ENCODE measurements around the gene ATP6V1C2.

ATP6V1C2 gene

DNA sequence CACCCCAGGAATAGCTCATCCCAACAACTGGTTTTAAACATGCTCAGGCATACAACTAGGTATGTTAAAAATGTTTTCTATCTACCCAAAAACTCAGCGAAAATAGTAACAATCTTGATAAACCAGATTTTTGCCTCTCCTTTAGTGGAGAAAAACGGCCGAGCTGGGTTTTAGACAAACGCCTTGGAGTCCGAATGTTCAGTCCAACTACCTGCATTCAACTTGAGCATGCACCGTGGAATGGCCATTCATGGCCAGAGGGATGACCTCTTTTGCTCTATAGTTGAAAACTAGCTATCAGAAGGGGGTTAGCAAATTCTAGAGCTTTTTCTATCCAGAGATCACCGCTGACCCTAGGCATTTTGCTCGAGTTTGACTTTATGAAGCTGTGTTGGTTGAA, 60.3 kb downstream of the ATP6V1C2 start:
- H3K9me3 ChIP-seq (ENCODE audit: control insufficient read depth in 5 of 5, low read length in 5 of 5), result no peaks in the 10 kb centered on the region
- no peaks in the 10 kb centered on the region for H3K4me1 ChIP-seq (ENCODE audit: control insufficient read depth in 5 of 5, insufficient read depth in 5 of 5, low read length in 5 of 5)
- H3K27ac ChIP-seq (ENCODE audit: low read depth, low read length), result no peak overlapping the region
- no peaks in the 10 kb centered on the region for H3K27me3 ChIP-seq (ENCODE audit: control insufficient read depth in 5 of 5, insufficient read depth in 4 of 5, low read length in 5 of 5)
- H3K4me3 ChIP-seq (ENCODE audit: low read depth in 1 of 5, low read length in 5 of 5), result no peak overlapping the region
- no peak overlapping the region for H3K9ac ChIP-seq (ENCODE audit: low read length in 5 of 5)
- peaks cover 21 to 92% (median 72%) of the 10 kb centered on the region in 5 donors for H3K36me3 ChIP-seq (ENCODE audit: control insufficient read depth in 5 of 5, insufficient read depth in 5 of 5, low read length in 5 of 5)

DNA sequence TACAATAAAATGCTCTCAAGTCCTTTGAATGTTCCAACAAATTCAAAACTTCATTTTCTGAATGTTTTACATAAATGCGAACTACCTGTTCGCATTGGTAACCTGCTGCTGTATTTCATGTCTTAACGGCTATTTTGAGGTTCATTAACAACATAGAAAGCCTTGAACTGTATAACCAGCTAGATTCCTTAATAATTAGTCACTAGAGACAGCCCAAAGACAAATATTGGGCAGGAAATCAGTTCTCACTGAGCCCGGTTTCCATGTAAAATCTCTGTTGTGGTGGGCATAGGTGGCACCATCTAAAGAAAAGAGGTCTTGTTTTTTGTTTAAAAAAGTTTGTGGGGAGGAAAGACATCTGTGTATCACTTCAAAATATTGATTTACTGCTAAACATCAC, 62.0 kb downstream of the ATP6V1C2 start:
- Histone ChIP-seq H3K4me1 (ENCODE audit: control insufficient read depth in 5 of 5, insufficient read depth in 5 of 5, low read length in 5 of 5) (no peaks in the 10 kb centered on the region), H3K36me3 (ENCODE audit: control insufficient read depth in 5 of 5, insufficient read depth in 5 of 5, low read length in 5 of 5) (peaks cover 24 to 92% (median 80%) of the 10 kb centered on the region in 5 donors)

DNA sequence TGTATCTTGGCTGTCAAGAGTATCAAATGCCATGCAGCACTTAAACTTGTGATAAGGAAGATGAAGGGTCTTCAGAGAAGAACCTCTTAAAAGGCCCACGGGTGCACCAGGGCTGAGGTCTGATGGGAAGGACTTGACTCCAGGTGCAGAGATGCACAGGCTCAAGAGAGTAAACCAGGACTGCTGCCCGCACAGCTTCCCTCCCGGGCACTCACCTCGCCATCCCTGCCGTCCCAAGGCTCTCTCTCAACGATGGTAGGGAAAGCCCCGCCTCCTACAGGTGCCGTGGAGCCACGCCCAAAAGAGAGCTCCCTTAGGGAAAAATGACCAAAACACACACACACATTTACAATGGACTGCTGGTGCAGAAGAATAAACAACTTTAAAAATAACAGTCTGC, 63.3 kb downstream of the ATP6V1C2 start:
- Histone ChIP-seq H3K4me1 (ENCODE audit: control insufficient read depth in 5 of 5, insufficient read depth in 5 of 5, low read length in 5 of 5) (no peaks in the 10 kb centered on the region), H3K9me3 (ENCODE audit: control insufficient read depth in 5 of 5, low read length in 5 of 5) (no peaks in the 10 kb centered on the region), H3K4me3 (ENCODE audit: low read depth in 1 of 5, low read length in 5 of 5) (no peak overlapping the region), H3K27me3 (ENCODE audit: control insufficient read depth in 5 of 5, insufficient read depth in 4 of 5, low read length in 5 of 5) (no peaks in the 10 kb centered on the region), H3K36me3 (ENCODE audit: control insufficient read depth in 5 of 5, insufficient read depth in 5 of 5, low read length in 5 of 5) (peaks cover 31 to 99% (median 89%) of the 10 kb centered on the region in 5 donors), H3K9ac (ENCODE audit: low read length in 5 of 5) (no peak overlapping the region), H3K27ac (ENCODE audit: low read depth, low read length) (no peak overlapping the region)

More for the DNA sequence above, 62.0 kb downstream of the ATP6V1C2 start:
- no peak overlapping the region for H3K4me3 ChIP-seq (ENCODE audit: low read depth in 1 of 5, low read length in 5 of 5)
- H3K27me3 ChIP-seq (ENCODE audit: control insufficient read depth in 5 of 5, insufficient read depth in 4 of 5, low read length in 5 of 5), result no peaks in the 10 kb centered on the region
- H3K9ac ChIP-seq (ENCODE audit: low read length in 5 of 5), result no peak overlapping the region
- no peak overlapping the region for H3K27ac ChIP-seq (ENCODE audit: low read depth, low read length)
- H3K9me3 ChIP-seq (ENCODE audit: control insufficient read depth in 5 of 5, low read length in 5 of 5), result no peaks in the 10 kb centered on the region

DNA sequence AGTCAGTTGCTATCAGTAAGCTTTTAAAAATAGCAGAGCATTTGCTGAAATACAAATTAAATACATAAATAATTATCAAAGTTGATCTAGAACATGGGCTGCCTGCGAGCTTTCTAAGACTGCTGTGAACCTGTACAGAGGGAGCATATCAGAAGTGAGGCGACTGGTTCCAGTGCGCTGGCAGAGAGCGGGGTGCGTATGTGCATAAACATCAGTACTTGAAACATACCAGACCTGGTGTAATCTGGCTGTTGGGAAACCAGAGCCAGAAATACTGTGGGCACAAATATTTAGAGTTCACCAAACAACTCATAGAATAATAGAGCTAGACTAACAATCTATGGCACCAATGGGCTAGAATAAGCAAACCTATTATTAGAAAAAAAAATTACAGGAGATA, 63.8 kb downstream of the ATP6V1C2 start:
- Histone ChIP-seq H3K27ac (ENCODE audit: low read depth, low read length) (no peak overlapping the region), H3K36me3 (ENCODE audit: control insufficient read depth in 5 of 5, insufficient read depth in 5 of 5, low read length in 5 of 5) (peaks cover 33 to 98% (median 89%) of the 10 kb centered on the region in 5 donors), H3K4me1 (ENCODE audit: control insufficient read depth in 5 of 5, insufficient read depth in 5 of 5, low read length in 5 of 5) (no peaks in the 10 kb centered on the region), H3K9ac (ENCODE audit: low read length in 5 of 5) (no peak overlapping the region), H3K4me3 (ENCODE audit: low read depth in 1 of 5, low read length in 5 of 5) (no peak overlapping the region), H3K9me3 (ENCODE audit: control insufficient read depth in 5 of 5, low read length in 5 of 5) (no peaks in the 10 kb centered on the region), H3K27me3 (ENCODE audit: control insufficient read depth in 5 of 5, insufficient read depth in 4 of 5, low read length in 5 of 5) (no peaks in the 10 kb centered on the region)

DNA sequence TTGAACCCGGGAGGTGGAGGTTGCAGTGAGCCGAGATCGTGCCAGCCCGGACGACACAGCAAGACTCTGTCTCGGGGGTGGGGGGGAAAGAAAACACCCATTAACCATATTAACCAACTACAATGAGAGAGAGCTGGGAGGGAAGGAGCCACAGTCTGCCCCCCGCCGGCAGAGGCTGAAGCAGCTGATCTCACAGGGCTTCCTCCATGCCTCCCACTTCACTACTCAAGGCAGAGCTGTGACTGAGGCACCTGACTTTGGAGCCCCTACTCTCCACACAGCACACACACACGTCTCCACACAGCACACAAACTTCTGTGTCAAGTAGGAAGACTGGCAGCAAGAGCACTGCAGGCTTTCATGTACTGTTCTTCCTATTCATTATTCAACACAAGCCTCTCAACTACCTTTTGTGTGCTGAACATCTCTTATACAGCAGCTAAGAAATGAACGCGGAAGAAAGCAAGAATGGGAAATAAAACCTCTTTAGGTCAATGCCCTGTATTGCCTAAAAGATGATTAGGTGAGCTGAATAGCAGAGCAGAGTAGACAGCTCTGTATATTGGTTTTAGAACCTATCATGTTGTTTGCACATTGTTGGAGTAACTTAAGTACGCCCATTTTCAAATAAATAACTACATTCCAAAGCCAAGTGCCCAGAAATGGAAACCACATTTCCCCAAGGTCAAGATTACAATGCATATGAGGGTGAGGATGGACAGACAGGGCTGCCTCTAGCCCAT, 65.0 kb downstream of the ATP6V1C2 start:
- no peak overlapping the region for H3K4me3 ChIP-seq (ENCODE audit: low read depth in 1 of 5, low read length in 5 of 5)
- H3K4me1 ChIP-seq (ENCODE audit: control insufficient read depth in 5 of 5, insufficient read depth in 5 of 5, low read length in 5 of 5), result no peaks in the 10 kb centered on the region
- no peaks in the 10 kb centered on the region for H3K9me3 ChIP-seq (ENCODE audit: control insufficient read depth in 5 of 5, low read length in 5 of 5)
- peaks cover 38 to 98% (median 92%) of the 10 kb centered on the region in 5 donors for H3K36me3 ChIP-seq (ENCODE audit: control insufficient read depth in 5 of 5, insufficient read depth in 5 of 5, low read length in 5 of 5)
- H3K27me3 ChIP-seq (ENCODE audit: control insufficient read depth in 5 of 5, insufficient read depth in 4 of 5, low read length in 5 of 5), result no peaks in the 10 kb centered on the region
- no peak overlapping the region for H3K27ac ChIP-seq (ENCODE audit: low read depth, low read length)
- H3K9ac ChIP-seq (ENCODE audit: low read length in 5 of 5), result no peak overlapping the region

DNA sequence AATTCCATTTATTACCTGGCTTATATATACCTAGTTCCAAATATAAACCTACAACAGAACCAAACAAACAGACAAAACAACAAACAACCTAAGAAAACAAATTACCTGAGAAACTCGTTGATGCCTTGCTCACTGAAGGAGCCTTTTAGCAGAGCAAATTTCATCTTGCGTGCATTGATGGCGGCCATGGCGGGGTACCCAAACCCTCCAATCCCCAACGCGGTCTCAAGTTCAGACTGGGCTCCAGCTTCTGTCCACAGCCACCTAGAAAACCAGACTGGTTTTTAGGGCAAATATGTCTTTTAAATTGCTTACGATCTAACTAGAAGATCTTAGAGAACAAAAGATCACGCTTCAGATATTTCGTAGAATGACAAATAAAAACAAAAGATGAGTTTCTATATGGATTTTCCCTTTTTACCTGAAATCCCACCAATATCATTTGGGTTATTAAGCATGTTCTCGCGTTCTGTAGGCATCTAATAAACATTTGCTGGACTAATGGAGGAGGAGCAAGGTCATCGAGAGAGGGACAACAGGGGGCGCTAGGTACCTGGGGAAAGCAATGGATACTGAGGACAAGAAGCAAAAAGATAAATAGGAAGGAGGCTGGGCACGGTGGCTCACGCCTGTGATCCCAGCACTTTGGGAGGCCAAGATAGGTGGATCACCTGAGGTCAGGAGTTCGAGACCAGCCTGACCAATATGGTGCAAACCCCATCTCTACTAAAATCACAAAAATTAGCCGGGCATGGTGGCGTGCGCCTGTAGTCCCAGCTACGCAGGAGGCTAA, 65.9 kb downstream of the ATP6V1C2 start:
- no peak overlapping the region for H3K27ac ChIP-seq (ENCODE audit: low read depth, low read length)
- H3K9ac ChIP-seq (ENCODE audit: low read length in 5 of 5), result no peak overlapping the region
- no peaks in the 10 kb centered on the region for H3K4me1 ChIP-seq (ENCODE audit: control insufficient read depth in 5 of 5, insufficient read depth in 5 of 5, low read length in 5 of 5)
- H3K4me3 ChIP-seq (ENCODE audit: low read depth in 1 of 5, low read length in 5 of 5), result no peak overlapping the region
- H3K27me3 ChIP-seq (ENCODE audit: control insufficient read depth in 5 of 5, insufficient read depth in 4 of 5, low read length in 5 of 5), result no peaks in the 10 kb centered on the region
- H3K9me3 ChIP-seq (ENCODE audit: control insufficient read depth in 5 of 5, low read length in 5 of 5), result no peaks in the 10 kb centered on the region
- H3K36me3 ChIP-seq (ENCODE audit: control insufficient read depth in 5 of 5, insufficient read depth in 5 of 5, low read length in 5 of 5), result peaks cover 46 to 98% (median 93%) of the 10 kb centered on the region in 5 donors

DNA sequence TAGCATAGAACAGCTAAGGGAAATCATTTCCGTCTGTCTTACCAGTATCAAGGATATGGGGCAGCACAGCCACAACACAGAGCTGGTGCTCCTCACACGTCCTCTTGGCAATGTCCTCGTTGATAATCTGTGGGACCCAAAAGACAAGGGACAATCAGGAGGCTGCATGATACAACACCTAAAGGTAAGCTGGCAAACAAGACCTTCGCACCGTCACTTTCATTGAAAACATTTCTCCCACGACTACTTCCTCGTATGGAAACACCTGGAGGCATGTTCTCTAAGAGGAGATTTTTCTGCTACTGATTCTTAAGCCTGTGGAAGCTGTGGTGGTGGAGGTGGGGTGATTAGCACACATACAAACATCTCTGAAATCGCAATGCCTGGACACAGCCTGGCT, 67.4 kb downstream of the ATP6V1C2 start:
- H3K27ac ChIP-seq (ENCODE audit: low read depth, low read length), result no peak overlapping the region
- no peak overlapping the region for H3K4me3 ChIP-seq (ENCODE audit: low read depth in 1 of 5, low read length in 5 of 5)
- H3K36me3 ChIP-seq (ENCODE audit: control insufficient read depth in 5 of 5, insufficient read depth in 5 of 5, low read length in 5 of 5), result peaks cover 37 to 98% (median 90%) of the 10 kb centered on the region in 5 donors
- H3K4me1 ChIP-seq (ENCODE audit: control insufficient read depth in 5 of 5, insufficient read depth in 5 of 5, low read length in 5 of 5), result no peaks in the 10 kb centered on the region
- H3K27me3 ChIP-seq (ENCODE audit: control insufficient read depth in 5 of 5, insufficient read depth in 4 of 5, low read length in 5 of 5), result no peaks in the 10 kb centered on the region
- H3K9ac ChIP-seq (ENCODE audit: low read length in 5 of 5), result no peak overlapping the region
- no peaks in the 10 kb centered on the region for H3K9me3 ChIP-seq (ENCODE audit: control insufficient read depth in 5 of 5, low read length in 5 of 5)

DNA sequence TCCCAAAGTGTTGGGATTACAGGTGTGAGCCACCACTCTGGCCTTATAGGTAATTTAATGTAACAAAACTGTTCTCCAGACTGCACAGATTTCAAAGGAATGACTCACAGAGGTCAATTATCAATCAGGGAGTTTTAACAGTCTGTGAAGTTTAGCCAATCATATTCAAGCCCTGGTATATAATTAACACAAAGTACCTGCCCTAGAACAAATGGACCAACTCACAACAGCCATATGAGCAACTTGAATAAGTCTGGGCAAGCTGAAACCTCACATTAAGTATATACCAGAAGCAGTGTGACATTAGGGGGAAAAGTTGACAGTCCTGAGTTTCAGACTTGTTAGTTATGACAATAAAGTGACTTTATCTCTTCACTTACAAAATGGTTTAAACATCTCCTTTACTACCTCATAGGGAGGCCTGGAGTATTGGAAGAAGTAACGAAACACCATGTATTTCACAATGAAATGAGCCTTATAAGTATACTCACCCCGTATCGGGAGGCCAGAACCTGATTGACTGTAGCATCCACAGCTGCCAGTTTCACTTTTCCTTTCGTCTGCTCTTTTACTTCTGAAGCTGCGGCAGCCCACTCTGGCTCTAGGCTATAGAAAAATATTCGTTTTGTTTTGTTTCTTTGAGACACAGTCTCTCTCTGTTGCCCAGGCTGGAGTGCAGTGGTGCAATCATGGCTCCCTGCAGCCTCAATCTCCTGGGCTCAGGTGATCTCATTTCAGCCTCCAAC, 69.0 kb downstream of the ATP6V1C2 start:
- Histone ChIP-seq H3K4me1 (ENCODE audit: control insufficient read depth in 5 of 5, insufficient read depth in 5 of 5, low read length in 5 of 5) (no peaks in the 10 kb centered on the region), H3K9me3 (ENCODE audit: control insufficient read depth in 5 of 5, low read length in 5 of 5) (no peaks in the 10 kb centered on the region), H3K27me3 (ENCODE audit: control insufficient read depth in 5 of 5, insufficient read depth in 4 of 5, low read length in 5 of 5) (no peaks in the 10 kb centered on the region), H3K36me3 (ENCODE audit: control insufficient read depth in 5 of 5, insufficient read depth in 5 of 5, low read length in 5 of 5) (peaks cover 29 to 90% (median 81%) of the 10 kb centered on the region in 5 donors), H3K4me3 (ENCODE audit: low read depth in 1 of 5, low read length in 5 of 5) (no peak overlapping the region), H3K27ac (ENCODE audit: low read depth, low read length) (no peak overlapping the region), H3K9ac (ENCODE audit: low read length in 5 of 5) (no peak overlapping the region)

DNA sequence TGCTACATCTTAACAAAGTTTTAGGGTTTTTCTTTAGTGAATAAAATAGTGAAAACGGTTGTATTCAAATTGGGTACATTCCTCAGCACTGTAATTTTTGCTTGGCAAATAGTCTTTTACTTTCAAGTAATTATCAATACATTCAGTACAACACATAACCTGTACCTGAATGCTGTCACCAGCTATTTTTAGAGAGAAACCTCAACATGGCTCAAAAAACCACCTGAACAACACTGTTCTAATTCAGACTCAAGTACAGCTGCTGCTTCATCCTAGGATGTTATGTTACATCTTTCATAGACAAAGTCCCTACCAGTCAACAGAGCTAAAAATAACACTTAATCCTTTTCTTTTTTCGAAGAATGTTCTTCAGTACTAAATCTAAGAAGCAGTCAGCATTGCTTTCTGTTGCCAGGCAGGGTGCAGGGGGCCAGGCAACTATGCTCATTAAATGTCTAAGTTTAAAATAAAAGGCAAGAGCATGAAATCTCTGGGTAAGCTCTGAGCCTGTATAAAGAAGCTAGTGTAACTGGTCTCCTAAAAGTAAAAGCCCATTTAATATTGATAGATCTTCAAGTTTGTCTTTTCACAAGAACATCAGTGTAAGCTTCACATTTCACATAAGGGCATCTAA, 70.7 kb downstream of the ATP6V1C2 start:
- H3K27ac ChIP-seq (ENCODE audit: low read depth, low read length), result no peak overlapping the region
- no peak overlapping the region for H3K9ac ChIP-seq (ENCODE audit: low read length in 5 of 5)
- H3K4me1 ChIP-seq (ENCODE audit: control insufficient read depth in 5 of 5, insufficient read depth in 5 of 5, low read length in 5 of 5), result no peaks in the 10 kb centered on the region
- no peak overlapping the region for H3K4me3 ChIP-seq (ENCODE audit: low read depth in 1 of 5, low read length in 5 of 5)
- no peaks in the 10 kb centered on the region for H3K27me3 ChIP-seq (ENCODE audit: control insufficient read depth in 5 of 5, insufficient read depth in 4 of 5, low read length in 5 of 5)
- H3K36me3 ChIP-seq (ENCODE audit: control insufficient read depth in 5 of 5, insufficient read depth in 5 of 5, low read length in 5 of 5), result peaks cover 33 to 88% (median 79%) of the 10 kb centered on the region in 5 donors
- H3K9me3 ChIP-seq (ENCODE audit: control insufficient read depth in 5 of 5, low read length in 5 of 5), result no peaks in the 10 kb centered on the region
